ENCODE measurements around the gene RGS9. TPM values are rescaled to one million over a fixed set of nuclear protein-coding genes. Genes with fewer than 3 reads are reported as not detected.

RGS9 gene
- total and polyA plus RNA-seq, 2 donors (not counting 1 experiment from before 2014, with no cell fraction given), result 1.6 to 1.7 TPM

DNA sequence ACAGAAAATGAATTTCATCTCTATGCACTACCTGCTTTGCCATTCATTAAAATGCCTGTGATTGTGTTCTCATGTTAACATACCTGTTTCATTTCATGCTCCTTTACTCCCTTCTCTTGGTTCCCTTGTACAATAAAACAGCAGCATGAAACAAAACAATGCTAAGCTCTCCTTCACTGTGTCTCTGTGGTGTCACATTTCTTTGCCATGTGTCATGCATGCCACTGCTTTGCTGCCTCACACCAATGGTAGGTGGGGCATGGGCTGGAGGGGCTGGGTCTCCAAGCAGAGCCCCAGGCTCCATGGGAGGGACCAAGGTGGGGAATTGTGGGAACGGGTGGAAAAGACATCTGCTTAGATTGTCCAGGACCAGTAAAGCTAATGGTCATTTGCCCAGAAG lies 83.6 kb downstream of the RGS9 start:
- Histone ChIP-seq H3K36me3 (ENCODE audit: control insufficient read depth, insufficient read depth, low read length) (no peaks in the 10 kb centered on the region), H2AFZ (ENCODE audit: low read length) (no peak overlapping the region), H3K9ac (ENCODE audit: insufficient read depth, low read length) (no peak overlapping the region), H3K4me1 (ENCODE audit: control insufficient read depth, extremely low read depth, insufficient read depth, low read length) (no peaks in the 10 kb centered on the region), H3K27ac (ENCODE audit: insufficient read depth, low read length) (no peak overlapping the region), H3K27me3 (ENCODE audit: control insufficient read depth, insufficient read depth, low read length) (peaks cover 2% of the 10 kb centered on the region), H4K20me1 (ENCODE audit: control insufficient read depth, extremely low read depth, insufficient read depth, low read length) (no peaks in the 10 kb centered on the region), H3K9me3 (ENCODE audit: control insufficient read depth, insufficient read depth, low read depth, low read length) (no peaks in the 10 kb centered on the region), H3K4me2 (ENCODE audit: extremely low read depth, insufficient read depth, low read length) (no peak overlapping the region), H3K79me2 (ENCODE audit: control insufficient read depth, insufficient read depth, low read length) (no peaks in the 10 kb centered on the region), H3K4me3 (replicated peaks in 1 of 4; ENCODE audit: control extremely low read depth in 1 of 4, insufficient read depth in 1 of 4, low read depth in 3 of 4, low read length in 4 of 4) (no peak overlapping the region)
- TF ChIP-seq, protein P1, sequence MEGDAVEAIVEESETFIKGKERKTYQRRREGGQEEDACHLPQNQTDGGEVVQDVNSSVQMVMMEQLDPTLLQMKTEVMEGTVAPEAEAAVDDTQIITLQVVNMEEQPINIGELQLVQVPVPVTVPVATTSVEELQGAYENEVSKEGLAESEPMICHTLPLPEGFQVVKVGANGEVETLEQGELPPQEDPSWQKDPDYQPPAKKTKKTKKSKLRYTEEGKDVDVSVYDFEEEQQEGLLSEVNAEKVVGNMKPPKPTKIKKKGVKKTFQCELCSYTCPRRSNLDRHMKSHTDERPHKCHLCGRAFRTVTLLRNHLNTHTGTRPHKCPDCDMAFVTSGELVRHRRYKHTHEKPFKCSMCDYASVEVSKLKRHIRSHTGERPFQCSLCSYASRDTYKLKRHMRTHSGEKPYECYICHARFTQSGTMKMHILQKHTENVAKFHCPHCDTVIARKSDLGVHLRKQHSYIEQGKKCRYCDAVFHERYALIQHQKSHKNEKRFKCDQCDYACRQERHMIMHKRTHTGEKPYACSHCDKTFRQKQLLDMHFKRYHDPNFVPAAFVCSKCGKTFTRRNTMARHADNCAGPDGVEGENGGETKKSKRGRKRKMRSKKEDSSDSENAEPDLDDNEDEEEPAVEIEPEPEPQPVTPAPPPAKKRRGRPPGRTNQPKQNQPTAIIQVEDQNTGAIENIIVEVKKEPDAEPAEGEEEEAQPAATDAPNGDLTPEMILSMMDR (conservative IDR thresholded peaks at IDR 0.05 in 1 of 2, IDR thresholded peaks at IDR 0.05 in 1 of 2; ENCODE audit: low read depth in 1 of 2, low read length in 2 of 2), result no peak
- no peak for TF ChIP-seq EZH2 (IDR thresholded peaks at IDR 0.05; ENCODE audit: low read length, missing control alignments)
- DNase-seq (ENCODE audit: low read depth in 2 of 2), result peak in 1 of 2 donors; percentile 45

DNA sequence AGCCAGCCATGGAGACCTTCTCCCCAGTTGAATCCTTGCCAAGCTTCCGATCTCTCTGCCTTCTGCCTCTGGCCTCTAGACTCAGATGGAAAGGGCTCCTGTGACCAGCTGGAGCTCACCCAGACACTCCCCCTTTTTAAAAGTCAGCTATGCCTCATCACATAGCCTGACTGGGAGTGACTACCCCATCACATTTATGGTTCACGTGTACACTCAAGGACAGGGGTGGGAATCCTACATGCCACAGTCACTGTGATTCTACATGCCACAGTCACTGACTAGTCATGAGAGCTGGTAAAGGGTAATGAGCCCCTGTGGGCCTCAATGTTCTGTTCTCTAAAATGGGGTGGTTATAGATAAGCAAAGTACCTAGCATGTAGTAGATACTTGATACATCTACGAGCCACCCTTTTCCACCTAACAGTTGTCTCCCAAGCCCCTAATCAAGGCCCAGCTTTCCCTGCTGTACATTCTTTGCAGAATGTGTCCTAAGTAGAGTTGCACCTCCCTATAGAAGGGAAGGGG lies 85.1 kb downstream of the RGS9 start:
- no peak for TF ChIP-seq EZH2 (IDR thresholded peaks at IDR 0.05; ENCODE audit: low read length, missing control alignments)
- TF ChIP-seq, protein P1 (conservative IDR thresholded peaks at IDR 0.05 in 1 of 2, IDR thresholded peaks at IDR 0.05 in 1 of 2; ENCODE audit: low read depth in 1 of 2, low read length in 2 of 2), result no peak
- Histone ChIP-seq H3K9ac (ENCODE audit: insufficient read depth, low read length) (no peak overlapping the region), H3K9me3 (ENCODE audit: control insufficient read depth, insufficient read depth, low read depth, low read length) (no peaks in the 10 kb centered on the region), H3K4me3 (replicated peaks in 1 of 4; ENCODE audit: control extremely low read depth in 1 of 4, insufficient read depth in 1 of 4, low read depth in 3 of 4, low read length in 4 of 4) (no peak overlapping the region), H3K27me3 (ENCODE audit: control insufficient read depth, insufficient read depth, low read length) (peaks cover 2% of the 10 kb centered on the region), H3K4me1 (ENCODE audit: control insufficient read depth, extremely low read depth, insufficient read depth, low read length) (no peaks in the 10 kb centered on the region), H4K20me1 (ENCODE audit: control insufficient read depth, extremely low read depth, insufficient read depth, low read length) (no peaks in the 10 kb centered on the region), H3K27ac (ENCODE audit: insufficient read depth, low read length) (no peak overlapping the region), H2AFZ (ENCODE audit: low read length) (no peak overlapping the region), H3K4me2 (ENCODE audit: extremely low read depth, insufficient read depth, low read length) (no peak overlapping the region), H3K79me2 (ENCODE audit: control insufficient read depth, insufficient read depth, low read length) (no peaks in the 10 kb centered on the region), H3K36me3 (ENCODE audit: control insufficient read depth, insufficient read depth, low read length) (no peaks in the 10 kb centered on the region)
- peak in 1 of 2 donors; percentile 30 for DNase-seq (ENCODE audit: low read depth in 2 of 2)

DNA sequence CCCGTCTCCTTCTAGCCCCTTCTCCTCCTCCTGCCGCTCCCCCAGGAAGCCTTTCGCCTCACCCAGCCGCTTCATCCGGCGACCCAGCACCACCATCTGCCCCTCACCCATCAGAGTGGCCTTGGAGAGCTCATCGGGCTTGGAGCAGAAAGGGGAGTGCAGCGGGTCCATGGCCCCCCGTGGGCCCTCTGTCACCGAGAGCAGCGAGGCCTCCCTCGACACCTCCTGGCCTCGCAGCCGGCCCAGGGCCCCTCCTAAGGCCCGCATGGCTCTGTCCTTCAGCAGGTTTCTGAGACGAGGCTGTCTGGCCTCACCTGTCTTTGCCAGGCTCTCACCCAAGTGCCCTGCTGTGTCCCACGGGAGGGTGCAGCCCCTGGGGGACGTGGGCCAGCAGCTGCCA lies 87.9 kb downstream of the RGS9 start:
- no peak overlapping the region for H3K4me2 ChIP-seq (ENCODE audit: extremely low read depth, insufficient read depth, low read length)
- TF ChIP-seq, protein P1 (conservative IDR thresholded peaks at IDR 0.05 in 1 of 2, IDR thresholded peaks at IDR 0.05 in 1 of 2; ENCODE audit: low read depth in 1 of 2, low read length in 2 of 2), result no peak
- TF ChIP-seq EZH2 (IDR thresholded peaks at IDR 0.05; ENCODE audit: low read length, missing control alignments), result no peak
- no peaks in the 10 kb centered on the region for H3K4me1 ChIP-seq (ENCODE audit: control insufficient read depth, extremely low read depth, insufficient read depth, low read length)
- no peaks in the 10 kb centered on the region for H3K79me2 ChIP-seq (ENCODE audit: control insufficient read depth, insufficient read depth, low read length)
- no peak overlapping the region for H2AFZ ChIP-seq (ENCODE audit: low read length)
- no peak overlapping the region for H3K4me3 ChIP-seq (replicated peaks in 1 of 4; ENCODE audit: control extremely low read depth in 1 of 4, insufficient read depth in 1 of 4, low read depth in 3 of 4, low read length in 4 of 4)
- H4K20me1 ChIP-seq (ENCODE audit: control insufficient read depth, extremely low read depth, insufficient read depth, low read length), result no peaks in the 10 kb centered on the region
- DNase-seq (ENCODE audit: low read depth in 2 of 2), result no peak
- H3K9ac ChIP-seq (ENCODE audit: insufficient read depth, low read length), result no peak overlapping the region
- H3K36me3 ChIP-seq (ENCODE audit: control insufficient read depth, insufficient read depth, low read length), result no peaks in the 10 kb centered on the region
- no peaks in the 10 kb centered on the region for H3K9me3 ChIP-seq (ENCODE audit: control insufficient read depth, insufficient read depth, low read depth, low read length)
- no peaks in the 10 kb centered on the region for H3K27me3 ChIP-seq (ENCODE audit: control insufficient read depth, insufficient read depth, low read length)
- H3K27ac ChIP-seq (ENCODE audit: insufficient read depth, low read length), result no peak overlapping the region

Data from fibroblast of lung (primary cell).